C4-2B (cell line): ENCODE measurements around the gene OR52E1.

ENCODE experiments used
- CTCF ChIP-seq: fragments of 450-650 bp; conservative IDR thresholded peaks from 2 replicates; pipeline ENCODE4 v1.5.1; 2017; ENCODE audit warnings: mild to moderate bottlenecking
- ZFX ChIP-seq: fragments of 450-650 bp; IDR thresholded peaks from 2 replicates; pipeline ENCODE4 v1.6.1; 2017

- no peak for TF ChIP-seq CTCF
- no peak for TF ChIP-seq ZFX
Measured at GRCh38 chr11:5038341-5038740, 31.0 kb upstream of the OR52E1 start.
